SU-DHL-6 (cell line): ENCODE measurements around the gene ULBP2.

Experiments used
- CTCF ChIP-seq: fragments of 200-600 bp; sonication (generic); IDR thresholded peaks from one replicate; pipeline ENCODE4 v1.5.1; 2017; ENCODE audit warnings: antibody characterized with exemption, mild to moderate bottlenecking, low read length, moderate library complexity; ENCODE audit not compliant: insufficient read depth, poor library complexity, severe bottlenecking
- EZH2phosphoT487 ChIP-seq: fragments of 200-600 bp; sonication (generic), shearing (Covaris generic); conservative IDR thresholded peaks from 2 replicates; pipeline ENCODE4 v1.6.1; 2018; ENCODE audit warnings: mild to moderate bottlenecking, antibody characterized with exemption, low read length, moderate library complexity, mixed read lengths

- TF ChIP-seq CTCF (no peak), EZH2phosphoT487 (no peak)
Observed at GRCh38 chr6:149931501-149931900, 10.3 kb upstream of the ULBP2 start.
